ENCODE results near the gene IDS. TPM values are rescaled to one million over a fixed set of nuclear protein-coding genes. Genes with fewer than 3 reads are reported as not detected.
"Not testable (repeated sequence)": the region's sequence is repeated elsewhere in the genome, so short reads cannot be mapped to it uniquely, and the experiment has no call there.

IDS gene
- total RNA-seq, 2 experiments from 2014 or later: 39.9 to 43.1 TPM

- Mint-ChIP-seq H3K4me1 (ENCODE audit: low read depth) (peaks cover 2% of the 10 kb centered on the region), H3K4me3 (peak overlapping the region; percentile 91), H3K36me3 (ENCODE audit: low read depth) (peaks cover under 1% of the 10 kb centered on the region), H3K9me3 (no peaks in the 10 kb centered on the region), H3K27me3 (ENCODE audit: low read depth) (no peaks in the 10 kb centered on the region), H3K27ac (peak overlapping the region; percentile 99)
- DNase-seq: peak; percentile 92
- CTCF ChIA-PET: interaction anchor here (1.1 kb wide), 1 partner anchor 30 kb away, joined by 3 read pairs; no protein-coding TSS in a partner anchor
- intact Hi-C loops (cut with micrococcal nuclease): loop anchor here (1.0 to 10.0 kb wide), 6 partner anchors 35 to 1629 kb away; partner anchors contain the start of genes FMR1, IDS, MAMLD1 and MTM1
Measured at GRCh38 chrX:149540131-149540620, 35.1 kb upstream of the IDS start.

- Mint-ChIP-seq H3K4me1 (ENCODE audit: low read depth) (peaks cover 2% of the 10 kb centered on the region), H3K36me3 (ENCODE audit: low read depth) (no peaks in the 10 kb centered on the region), H3K9me3 (no peaks in the 10 kb centered on the region), H3K27me3 (ENCODE audit: low read depth) (no peaks in the 10 kb centered on the region), H3K4me3 (peak overlapping the region; percentile 79), H3K27ac (peak overlapping the region; percentile 73)
- CTCF ChIA-PET: interaction anchor here (0.8 to 1.1 kb wide), 2 partner anchors 28 to 29 kb away, joined by 3 to 4 read pairs; no protein-coding TSS in a partner anchor
- DNase-seq: peak; percentile 92
- intact Hi-C loops (cut with micrococcal nuclease): loop anchor here (1.0 to 10.0 kb wide), 6 partner anchors 34 to 1628 kb away; partner anchors contain the start of genes FMR1, IDS, MAMLD1 and MTM1
Measured at GRCh38 chrX:149539283-149540130, 34.4 kb upstream of the IDS start.

GRCh38 chrX:149537474-149537873 lies 32.4 kb upstream of the IDS start:
- intact Hi-C loops (cut with micrococcal nuclease); H3K4me1 Mint-ChIP-seq (ENCODE audit: low read depth); H3K27ac Mint-ChIP-seq; DNase-seq; H3K4me3 Mint-ChIP-seq; CTCF ChIA-PET; H3K27me3 Mint-ChIP-seq (ENCODE audit: low read depth); H3K9me3 Mint-ChIP-seq; H3K36me3 Mint-ChIP-seq (ENCODE audit: low read depth): not testable (repeated sequence)

- peaks cover 15% of the 10 kb centered on the region for H3K4me1 Mint-ChIP-seq (ENCODE audit: low read depth)
- H3K9me3 Mint-ChIP-seq; H3K27me3 Mint-ChIP-seq (ENCODE audit: low read depth); H3K4me3 Mint-ChIP-seq; H3K27ac Mint-ChIP-seq; H3K36me3 Mint-ChIP-seq (ENCODE audit: low read depth); CTCF ChIA-PET; intact Hi-C loops (cut with micrococcal nuclease); DNase-seq: not testable (repeated sequence)
Measured at GRCh38 chrX:149534926-149535602, 30.0 kb upstream of the IDS start.

GRCh38 chrX:149533999-149534398 lies 28.9 kb upstream of the IDS start:
- H3K36me3 Mint-ChIP-seq (ENCODE audit: low read depth); intact Hi-C loops (cut with micrococcal nuclease): not testable (repeated sequence)

GRCh38 chrX:149532868-149533267 lies 27.8 kb upstream of the IDS start:
- H3K36me3 Mint-ChIP-seq (ENCODE audit: low read depth); H3K27me3 Mint-ChIP-seq (ENCODE audit: low read depth); H3K9me3 Mint-ChIP-seq; intact Hi-C loops (cut with micrococcal nuclease); H3K4me3 Mint-ChIP-seq; CTCF ChIA-PET; DNase-seq; H3K27ac Mint-ChIP-seq: not testable (repeated sequence)
- H3K4me1 Mint-ChIP-seq (ENCODE audit: low read depth): peaks cover 15% of the 10 kb centered on the region

More at GRCh38 chrX:149533999-149534398, 28.9 kb upstream of the IDS start:
- H3K4me3 Mint-ChIP-seq; H3K9me3 Mint-ChIP-seq; H3K27me3 Mint-ChIP-seq (ENCODE audit: low read depth); H3K27ac Mint-ChIP-seq; DNase-seq; CTCF ChIA-PET: not testable (repeated sequence)
- peaks cover 15% of the 10 kb centered on the region for H3K4me1 Mint-ChIP-seq (ENCODE audit: low read depth)

- CTCF ChIA-PET: interaction anchor here (0.6 kb wide), 1 partner anchor 61 kb away, joined by 3 read pairs; no protein-coding TSS in a partner anchor
- Mint-ChIP-seq H3K36me3 (ENCODE audit: low read depth) (peaks cover 2% of the 10 kb centered on the region), H3K9me3 (no peaks in the 10 kb centered on the region), H3K4me3 (no peak overlapping the region), H3K4me1 (ENCODE audit: low read depth) (peaks cover 19% of the 10 kb centered on the region), H3K27me3 (ENCODE audit: low read depth) (no peaks in the 10 kb centered on the region), H3K27ac (no peak overlapping the region)
- intact Hi-C loops (cut with micrococcal nuclease): no loop called here
- no peak for DNase-seq
Measured at GRCh38 chrX:149531599-149531998, 26.5 kb upstream of the IDS start.

- H3K27ac Mint-ChIP-seq: no peak overlapping the region
- H3K36me3 Mint-ChIP-seq (ENCODE audit: low read depth): peaks cover 2% of the 10 kb centered on the region
- no peaks in the 10 kb centered on the region for H3K27me3 Mint-ChIP-seq (ENCODE audit: low read depth)
- CTCF ChIA-PET: interaction anchor here (0.7 to 3.3 kb wide), 4 partner anchors 16 to 309 kb away, joined by 3 to 12 read pairs (median 4); no protein-coding TSS in a partner anchor
- H3K9me3 Mint-ChIP-seq: no peaks in the 10 kb centered on the region
- H3K4me3 Mint-ChIP-seq: no peak overlapping the region
- DNase-seq: no peak
- intact Hi-C loops (cut with micrococcal nuclease): loop anchor here (5.0 kb wide), 2 partner anchors 104 to 299 kb away; partner anchors contain the start of gene TMEM185A
- H3K4me1 Mint-ChIP-seq (ENCODE audit: low read depth): peaks cover 28% of the 10 kb centered on the region
Measured at GRCh38 chrX:149528381-149528780, 23.3 kb upstream of the IDS start.

- Mint-ChIP-seq H3K27me3 (ENCODE audit: low read depth) (no peaks in the 10 kb centered on the region), H3K9me3 (no peaks in the 10 kb centered on the region), H3K27ac (no peak overlapping the region), H3K36me3 (ENCODE audit: low read depth) (peaks cover 2% of the 10 kb centered on the region), H3K4me3 (no peak overlapping the region), H3K4me1 (ENCODE audit: low read depth) (peaks cover 28% of the 10 kb centered on the region)
- CTCF ChIA-PET: interaction anchor here (0.8 to 3.3 kb wide), 2 partner anchors 15 to 26 kb away, joined by 3 to 12 read pairs; no protein-coding TSS in a partner anchor
- intact Hi-C loops (cut with micrococcal nuclease): loop anchor here (5.0 kb wide), 2 partner anchors 105 to 300 kb away; partner anchors contain the start of gene TMEM185A
- DNase-seq: peak; percentile 47
Measured at GRCh38 chrX:149527705-149528104, 22.6 kb upstream of the IDS start.

- H3K9me3 Mint-ChIP-seq; DNase-seq; H3K4me3 Mint-ChIP-seq; H3K36me3 Mint-ChIP-seq (ENCODE audit: low read depth); H3K27me3 Mint-ChIP-seq (ENCODE audit: low read depth): not testable (repeated sequence)
- intact Hi-C loops (cut with micrococcal nuclease): loop anchor here (5.0 kb wide), 2 partner anchors 106 to 301 kb away; partner anchors contain the start of gene TMEM185A
- CTCF ChIA-PET: interaction anchor here (0.7 kb wide), 1 partner anchor 21 kb away, joined by 3 read pairs; no protein-coding TSS in a partner anchor
- H3K4me1 Mint-ChIP-seq (ENCODE audit: low read depth): peaks cover 26% of the 10 kb centered on the region
- peak overlapping the region; percentile 73 for H3K27ac Mint-ChIP-seq
Measured at GRCh38 chrX:149526318-149527033, 21.4 kb upstream of the IDS start.

- intact Hi-C loops (cut with micrococcal nuclease): loop anchor here (5.0 kb wide), 2 partner anchors 106 to 301 kb away; partner anchors contain the start of gene TMEM185A
- peaks cover 28% of the 10 kb centered on the region for H3K4me1 Mint-ChIP-seq (ENCODE audit: low read depth)
- H3K4me3 Mint-ChIP-seq; H3K27me3 Mint-ChIP-seq (ENCODE audit: low read depth); H3K36me3 Mint-ChIP-seq (ENCODE audit: low read depth); DNase-seq; H3K9me3 Mint-ChIP-seq; CTCF ChIA-PET: not testable (repeated sequence)
- peak overlapping the region; percentile 73 for H3K27ac Mint-ChIP-seq
Measured at GRCh38 chrX:149525903-149526302, 20.8 kb upstream of the IDS start.

Data from activated naive CD4-positive, alpha-beta T cell treated with anti-CD3 and anti-CD28 coated beads for 36 hours (primary cell).